ENCODE results near the gene COPS9.
A peak's percentile ranks its signal among the peaks of the same experiment; 100 is the strongest.

COPS9 gene

DNA sequence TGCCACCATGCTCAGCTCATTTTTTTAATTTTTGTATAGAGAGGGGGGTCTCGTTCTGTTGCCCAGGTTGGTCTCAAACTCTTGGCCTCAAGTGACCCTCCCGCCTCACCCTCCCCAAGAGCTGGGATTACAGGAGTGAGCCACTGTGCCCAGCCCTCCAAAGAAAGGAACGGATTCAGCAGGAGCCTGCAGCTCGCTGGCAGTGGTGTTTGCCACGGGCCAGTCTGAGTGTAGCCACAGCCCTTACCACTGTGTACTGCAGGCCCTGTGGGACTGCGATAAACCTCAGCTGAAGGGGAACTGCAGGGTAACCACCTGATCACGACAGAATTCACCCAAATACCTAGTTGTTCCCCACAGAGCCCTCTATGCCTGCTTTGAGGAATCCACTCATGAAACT lies 6.8 kb downstream of the COPS9 start:
- no peak overlapping the region for H3K4me3 Mint-ChIP-seq
- H3K36me3 Mint-ChIP-seq, result peaks cover 21% of the 10 kb centered on the region
- H3K4me1 Mint-ChIP-seq, result peaks cover under 1% of the 10 kb centered on the region
- CTCF ChIA-PET, result interaction anchor here (1.6 to 1.7 kb wide), 2 partner anchors 12 to 13 kb away, joined by 3 read pairs; no protein-coding TSS in a partner anchor
- no peak overlapping the region for H3K27ac Mint-ChIP-seq
- H3K27me3 Mint-ChIP-seq, result no peaks in the 10 kb centered on the region
- H3K9me3 Mint-ChIP-seq, result no peaks in the 10 kb centered on the region
- no peak for DNase-seq

- CTCF ChIA-PET, result interaction anchor here (1.6 to 1.7 kb wide), 2 partner anchors 11 to 13 kb away, joined by 3 read pairs; no protein-coding TSS in a partner anchor
- H3K4me1 Mint-ChIP-seq, result no peaks in the 10 kb centered on the region
- H3K4me3 Mint-ChIP-seq, result no peak overlapping the region
- H3K9me3 Mint-ChIP-seq, result no peaks in the 10 kb centered on the region
- H3K27ac Mint-ChIP-seq, result no peak overlapping the region
- H3K27me3 Mint-ChIP-seq, result no peaks in the 10 kb centered on the region
- no peak for DNase-seq
- peaks cover 21% of the 10 kb centered on the region for H3K36me3 Mint-ChIP-seq
Measured at GRCh38 chr2:240128608-240129145, 7.4 kb downstream of the COPS9 start.

DNA sequence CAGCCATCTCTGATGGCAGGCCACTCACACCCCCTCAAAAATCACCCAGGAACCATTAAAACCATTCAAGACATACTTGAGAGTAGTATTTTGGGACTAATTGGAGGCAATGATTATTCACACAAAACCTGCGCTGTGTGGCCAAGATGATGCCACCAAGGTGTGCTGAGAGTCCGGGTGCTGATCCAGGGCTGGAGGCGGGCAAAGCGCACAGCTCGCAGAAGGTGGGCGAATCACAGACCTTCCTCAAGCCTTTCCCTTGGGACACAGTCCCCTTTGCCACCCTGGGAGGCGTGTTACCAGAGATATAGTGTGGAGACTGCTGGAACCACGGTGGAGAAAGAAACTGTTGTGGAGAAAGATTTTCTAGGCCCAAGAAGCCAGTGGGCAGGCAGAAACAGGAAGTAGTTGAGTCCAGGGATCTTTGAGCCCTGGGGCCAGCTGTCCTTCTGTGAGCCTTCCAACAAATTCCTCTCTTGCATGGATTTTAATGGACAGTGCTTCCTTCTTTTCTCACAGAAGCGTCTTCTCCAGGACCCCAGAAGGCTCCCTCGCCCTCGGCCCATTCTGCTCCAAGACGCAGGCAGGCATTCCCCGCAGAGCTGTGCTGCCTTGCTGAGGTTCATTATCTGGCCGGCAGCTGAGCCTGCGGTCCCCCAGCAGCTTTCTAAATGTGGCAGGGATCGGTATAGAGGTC lies 8.0 kb downstream of the COPS9 start:
- Mint-ChIP-seq H3K4me1 (no peaks in the 10 kb centered on the region), H3K4me3 (no peak overlapping the region), H3K27ac (peak overlapping the region; percentile 49), H3K9me3 (no peaks in the 10 kb centered on the region), H3K27me3 (no peaks in the 10 kb centered on the region), H3K36me3 (peaks cover 18% of the 10 kb centered on the region)
- no peak for DNase-seq
- CTCF ChIA-PET, result interaction anchor here (1.6 to 1.7 kb wide), 2 partner anchors 11 to 14 kb away, joined by 3 read pairs; no protein-coding TSS in a partner anchor

GRCh38 chr2:240127191-240127750 lies 8.8 kb downstream of the COPS9 start:
- Mint-ChIP-seq H3K27me3 (no peaks in the 10 kb centered on the region), H3K9me3 (no peaks in the 10 kb centered on the region)
- CTCF ChIA-PET, result no interaction called here

GRCh38 chr2:240126731-240127130 lies 9.4 kb downstream of the COPS9 start:
- Mint-ChIP-seq H3K36me3 (peaks cover 17% of the 10 kb centered on the region), H3K4me1 (peaks cover 1% of the 10 kb centered on the region), H3K27me3 (no peaks in the 10 kb centered on the region), H3K27ac (no peak overlapping the region), H3K9me3 (no peaks in the 10 kb centered on the region), H3K4me3 (no peak overlapping the region)
- CTCF ChIA-PET, result no interaction called here
- DNase-seq, result no peak

More at GRCh38 chr2:240127191-240127750, 8.8 kb downstream of the COPS9 start:
- H3K4me1 Mint-ChIP-seq, result no peaks in the 10 kb centered on the region
- no peak for DNase-seq
- H3K27ac Mint-ChIP-seq, result no peak overlapping the region
- H3K36me3 Mint-ChIP-seq, result peaks cover 17% of the 10 kb centered on the region
- H3K4me3 Mint-ChIP-seq, result no peak overlapping the region

DNA sequence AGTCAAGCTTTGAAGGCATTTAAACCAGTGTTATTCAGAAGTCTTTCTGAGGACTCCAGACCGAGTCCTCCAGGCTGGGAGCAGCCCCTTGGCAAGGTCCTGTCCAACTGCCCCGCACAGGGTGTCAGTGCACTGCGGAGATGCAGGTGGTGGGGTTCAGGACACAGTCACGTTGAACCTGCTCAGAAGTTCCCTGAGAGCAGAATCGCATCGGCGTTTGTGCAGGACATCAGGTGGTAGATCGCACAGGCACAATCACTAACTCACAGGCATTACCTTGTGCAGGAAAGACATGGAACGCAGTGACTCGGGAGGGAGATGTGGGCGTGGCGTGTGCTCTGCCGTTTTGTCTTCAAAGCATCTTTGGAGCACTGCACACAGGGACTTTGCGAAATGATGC lies 10.4 kb downstream of the COPS9 start:
- Mint-ChIP-seq H3K4me1 (peaks cover 5% of the 10 kb centered on the region), H3K27me3 (no peaks in the 10 kb centered on the region), H3K27ac (no peak overlapping the region), H3K9me3 (no peaks in the 10 kb centered on the region), H3K4me3 (no peak overlapping the region), H3K36me3 (peaks cover 10% of the 10 kb centered on the region)
- DNase-seq, result peak; percentile 2
- CTCF ChIA-PET, result no interaction called here

- no peak overlapping the region for H3K27ac Mint-ChIP-seq
- peaks cover 3% of the 10 kb centered on the region for H3K36me3 Mint-ChIP-seq
- no peaks in the 10 kb centered on the region for H3K27me3 Mint-ChIP-seq
Measured at GRCh38 chr2:240124651-240125030, 11.5 kb downstream of the COPS9 start.

DNA sequence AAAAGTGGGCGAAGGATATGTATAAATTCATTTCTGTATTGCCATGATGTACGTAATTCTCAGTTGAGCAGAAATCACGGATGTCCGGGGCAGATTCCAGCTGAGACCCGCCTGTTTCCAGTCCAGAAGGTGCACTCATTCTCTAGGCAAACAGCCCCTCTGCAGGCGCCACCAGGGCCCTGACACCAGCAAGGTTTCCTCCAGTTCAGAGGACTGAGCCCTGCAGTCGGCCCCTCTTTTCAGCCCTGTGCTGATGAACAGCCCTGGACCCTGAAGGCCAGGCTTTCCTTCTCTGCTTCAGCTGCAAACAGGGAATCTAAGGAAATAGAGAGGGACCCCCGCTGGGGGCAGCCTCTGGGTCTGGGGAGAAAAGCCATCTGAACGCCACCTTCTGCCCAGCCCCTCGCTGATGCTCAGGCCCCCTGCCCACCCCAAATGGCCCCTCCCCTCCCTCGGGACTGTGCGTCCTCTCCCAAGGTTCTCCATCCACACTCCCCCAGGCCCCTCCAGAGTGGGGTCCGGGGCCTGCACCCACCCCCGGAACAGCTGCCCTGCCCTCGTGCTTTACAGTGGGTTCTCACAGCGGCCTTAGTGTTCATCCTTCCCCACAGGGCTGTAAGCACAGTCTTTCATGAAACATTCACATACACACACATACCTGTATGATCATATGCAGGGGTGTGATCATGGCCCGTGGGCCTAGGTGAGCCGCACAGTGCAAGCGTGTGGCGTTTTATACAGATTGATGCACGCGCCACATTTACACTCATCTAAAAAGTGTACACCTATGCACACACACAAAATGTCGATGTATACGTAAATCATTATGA lies 12.1 kb downstream of the COPS9 start:
- Mint-ChIP-seq H3K4me1 (peaks cover 5% of the 10 kb centered on the region), H3K4me3 (no peak overlapping the region), H3K27ac (no peak overlapping the region), H3K27me3 (peaks cover 2% of the 10 kb centered on the region), H3K36me3 (peaks cover 3% of the 10 kb centered on the region), H3K9me3 (no peaks in the 10 kb centered on the region)
- CTCF ChIA-PET, result no interaction called here
- no peak for DNase-seq

More at GRCh38 chr2:240124651-240125030, 11.5 kb downstream of the COPS9 start:
- H3K4me1 Mint-ChIP-seq, result peaks cover 5% of the 10 kb centered on the region
- no peak overlapping the region for H3K4me3 Mint-ChIP-seq
- H3K9me3 Mint-ChIP-seq, result no peaks in the 10 kb centered on the region
- CTCF ChIA-PET, result no interaction called here
- no peak for DNase-seq

- no peaks in the 10 kb centered on the region for H3K36me3 Mint-ChIP-seq
- H3K27ac Mint-ChIP-seq, result no peak overlapping the region
- H3K4me1 Mint-ChIP-seq, result peaks cover 5% of the 10 kb centered on the region
- CTCF ChIA-PET, result no interaction called here
- no peak for DNase-seq
- H3K4me3 Mint-ChIP-seq, result no peak overlapping the region
- H3K27me3 Mint-ChIP-seq, result peaks cover 5% of the 10 kb centered on the region
- no peaks in the 10 kb centered on the region for H3K9me3 Mint-ChIP-seq
Measured at GRCh38 chr2:240121675-240122074, 14.4 kb downstream of the COPS9 start.

DNA sequence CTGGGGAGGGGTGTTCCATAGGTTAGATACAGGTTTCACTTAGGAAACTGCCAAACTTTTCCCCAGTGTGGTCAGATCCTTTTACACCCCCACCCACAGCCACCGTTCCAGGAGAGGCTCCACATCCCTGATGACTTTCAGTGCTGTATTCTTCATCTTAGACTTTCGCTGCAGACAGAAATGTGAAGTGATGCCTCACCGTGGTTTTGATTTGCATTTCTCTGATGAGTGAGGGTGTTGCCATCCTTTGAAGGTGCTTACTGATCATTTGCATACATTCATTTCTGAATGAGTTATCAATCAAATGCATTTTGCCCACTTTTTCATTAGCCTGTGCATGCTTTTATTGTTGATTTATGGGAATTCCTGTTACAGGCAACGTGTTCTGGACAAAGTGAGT lies 14.9 kb downstream of the COPS9 start:
- Mint-ChIP-seq H3K4me3 (no peak overlapping the region), H3K27me3 (peaks cover 5% of the 10 kb centered on the region), H3K27ac (no peak overlapping the region), H3K36me3 (no peaks in the 10 kb centered on the region), H3K9me3 (no peaks in the 10 kb centered on the region), H3K4me1 (peaks cover 5% of the 10 kb centered on the region)
- CTCF ChIA-PET, result interaction anchor here (0.6 kb wide), 1 partner anchor 267 kb away, joined by 3 read pairs; no protein-coding TSS in a partner anchor
- DNase-seq, result no peak

DNA sequence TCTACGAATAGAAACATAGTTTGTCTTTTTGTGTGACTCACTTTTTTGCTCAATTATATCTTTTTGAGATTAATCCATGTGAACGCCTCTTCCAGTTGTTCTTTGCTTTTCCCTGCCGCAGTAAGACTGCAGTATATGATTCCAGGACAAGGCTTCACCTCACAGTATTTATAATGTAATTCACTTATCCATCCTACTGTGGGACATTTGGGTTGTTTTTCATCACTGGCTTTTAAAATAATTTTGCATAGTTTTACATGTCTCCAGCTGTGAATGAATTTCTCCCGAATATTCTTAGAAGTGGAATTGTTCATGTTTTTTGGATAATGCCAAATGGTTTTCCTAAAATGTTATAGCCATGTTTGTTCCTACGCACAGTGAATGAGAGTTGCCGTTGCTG lies 21.9 kb downstream of the COPS9 start:
- no peak overlapping the region for H3K27ac Mint-ChIP-seq
- no peak for DNase-seq
- H3K9me3 Mint-ChIP-seq, result no peaks in the 10 kb centered on the region
- peaks cover 21% of the 10 kb centered on the region for H3K27me3 Mint-ChIP-seq
- CTCF ChIA-PET, result interaction anchor here (1.1 kb wide), 1 partner anchor 53 kb away, joined by 3 read pairs; no protein-coding TSS in a partner anchor
- no peaks in the 10 kb centered on the region for H3K4me1 Mint-ChIP-seq
- no peak overlapping the region for H3K4me3 Mint-ChIP-seq
- no peaks in the 10 kb centered on the region for H3K36me3 Mint-ChIP-seq

GRCh38 chr2:240112914-240113690 lies 23.0 kb downstream of the COPS9 start:
- no peaks in the 10 kb centered on the region for H3K9me3 Mint-ChIP-seq
- CTCF ChIA-PET, result no interaction called here
- peaks cover 17% of the 10 kb centered on the region for H3K27me3 Mint-ChIP-seq
- no peaks in the 10 kb centered on the region for H3K4me1 Mint-ChIP-seq
- DNase-seq, result no peak
- no peak overlapping the region for H3K27ac Mint-ChIP-seq
- H3K36me3 Mint-ChIP-seq, result no peaks in the 10 kb centered on the region
- no peak overlapping the region for H3K4me3 Mint-ChIP-seq

DNA sequence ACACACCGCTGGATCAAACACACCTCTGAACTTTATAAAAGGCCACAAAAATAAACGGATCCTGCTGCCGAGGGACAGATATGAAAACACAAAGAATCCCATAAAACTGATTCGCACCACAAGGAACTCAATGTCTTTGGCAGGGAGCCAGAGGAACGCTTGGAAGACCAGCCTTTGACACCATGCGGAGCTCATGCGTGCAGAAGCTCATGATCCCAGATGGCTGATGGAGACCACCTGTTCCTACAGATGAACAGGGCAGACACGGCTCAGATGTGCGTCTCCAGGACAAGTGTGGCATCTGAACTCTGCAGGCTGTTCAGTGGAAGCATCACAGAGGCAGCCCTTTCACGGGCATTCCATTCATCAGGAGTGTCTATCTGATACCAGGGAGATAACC lies 24.9 kb downstream of the COPS9 start:
- Mint-ChIP-seq H3K36me3 (no peaks in the 10 kb centered on the region), H3K27ac (no peak overlapping the region), H3K27me3 (peaks cover 17% of the 10 kb centered on the region), H3K4me3 (no peak overlapping the region), H3K9me3 (no peaks in the 10 kb centered on the region), H3K4me1 (no peaks in the 10 kb centered on the region)
- CTCF ChIA-PET, result no interaction called here
- DNase-seq, result no peak

DNA sequence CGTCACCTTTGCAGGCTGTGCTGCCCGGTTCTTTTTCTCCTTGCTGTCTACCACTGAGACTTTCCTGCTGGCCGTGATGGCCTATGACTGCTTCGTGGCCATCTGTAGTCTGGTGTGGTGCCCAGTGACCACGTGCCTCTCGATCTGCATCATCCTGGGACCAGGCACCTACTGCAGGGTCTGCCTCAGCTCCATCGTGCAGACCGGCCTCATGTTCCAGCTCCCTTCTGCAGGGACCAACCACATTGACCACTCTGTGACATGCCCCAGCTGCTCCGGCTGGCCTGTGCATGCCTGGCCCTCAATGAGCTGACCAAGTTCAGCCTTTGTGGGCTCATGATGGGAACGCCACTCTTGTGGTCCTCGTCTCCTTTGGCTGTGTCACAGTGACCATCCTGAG lies 26.7 kb downstream of the COPS9 start:
- Mint-ChIP-seq H3K27me3 (peaks cover 17% of the 10 kb centered on the region), H3K36me3 (no peaks in the 10 kb centered on the region), H3K27ac (no peak overlapping the region), H3K9me3 (no peaks in the 10 kb centered on the region), H3K4me3 (no peak overlapping the region), H3K4me1 (no peaks in the 10 kb centered on the region)
- no peak for DNase-seq
- CTCF ChIA-PET, result no interaction called here

Data from activated naive CD4-positive, alpha-beta T cell treated with anti-CD3 and anti-CD28 coated beads, Interleukin-2, amount 10 ng/mL, durations not matched to agents 7 days and 5 days (primary cell).